Glutamatergic neuron (in vitro differentiated cells): ENCODE data around the gene RASL12. TPM values are rescaled to one million over a fixed set of nuclear protein-coding genes. Genes with fewer than 3 reads are reported as not detected.
A peak's percentile ranks its signal among the peaks of the same experiment; 100 is the strongest.
"Not testable (repeated sequence)": the region's sequence is repeated elsewhere in the genome, so short reads cannot be mapped to it uniquely, and the experiment has no call there.

Experiments
- DNase-seq: peaks from one replicate; pipeline ENCODE4 v3.0.0; 2022
- H3K27ac Mint-ChIP-seq: one replicate; pipeline ENCODE4 v1.8.0; 2020; ENCODE audit warnings: mild to moderate bottlenecking, mixed read lengths, inconsistent platforms; ENCODE audit not compliant: unreplicated experiment
- H3K27me3 Mint-ChIP-seq: one replicate; pipeline ENCODE4 v1.8.0; 2020; ENCODE audit warnings: mild to moderate bottlenecking, moderate library complexity, mixed read lengths, inconsistent platforms; ENCODE audit not compliant: unreplicated experiment
- H3K36me3 Mint-ChIP-seq: one replicate; pipeline ENCODE4 v1.8.0; 2020; ENCODE audit warnings: mild to moderate bottlenecking, mixed read lengths, inconsistent platforms; ENCODE audit not compliant: unreplicated experiment
- H3K4me1 Mint-ChIP-seq: one replicate; pipeline ENCODE4 v1.8.0; 2020; ENCODE audit warnings: mild to moderate bottlenecking, low read depth, mixed read lengths, inconsistent platforms; ENCODE audit not compliant: unreplicated experiment
- H3K4me3 Mint-ChIP-seq: one replicate; pipeline ENCODE4 v1.8.0; 2020; ENCODE audit warnings: mild to moderate bottlenecking, mixed read lengths, inconsistent platforms; ENCODE audit not compliant: unreplicated experiment
- H3K9me3 Mint-ChIP-seq: one replicate; pipeline ENCODE4 v1.8.0; 2020; ENCODE audit warnings: mild to moderate bottlenecking, moderate library complexity, mixed read lengths, inconsistent platforms; ENCODE audit not compliant: unreplicated experiment
- CTCF ChIP-seq: fragments of 200-600 bp; sonication (generic); IDR thresholded peaks from one replicate; pipeline ENCODE4 v1.5.0; 2021; ENCODE audit not compliant: partially characterized antibody, unreplicated experiment
- total RNA-seq: library from RNA; stranded (reverse); fragmentation: NEBNext Ultra II Directional; extraction: Animal tissue kit (Norgen Biotek cat#: 25700); gene quantifications from one replicate; pipeline ENCODE4 v1.2.1, GENCODE V29; 2021; ENCODE audit not compliant: unreplicated experiment

RASL12 gene
- total RNA-seq, 1 donor from 2014 or later: 0.44 TPM

DNA sequence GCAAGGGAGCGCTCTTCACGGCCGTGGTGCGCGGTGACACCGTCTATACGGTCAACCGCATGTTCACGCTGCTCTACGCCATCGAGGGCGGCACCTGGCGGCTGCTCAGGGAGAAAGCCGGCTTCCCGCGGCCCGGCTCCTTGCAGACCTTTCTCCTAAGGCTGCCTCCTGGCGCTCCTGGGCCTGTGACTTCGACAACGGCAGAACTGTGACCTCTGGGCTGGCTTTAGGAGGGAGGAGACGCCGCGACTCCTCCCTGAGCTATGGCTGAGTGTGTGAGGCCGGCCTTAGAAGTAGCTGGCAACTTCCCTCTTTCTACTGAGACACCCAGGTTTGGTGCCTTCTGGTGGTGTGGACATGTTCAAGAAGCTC lies 10.2 kb upstream of the RASL12 start:
- H3K27me3 Mint-ChIP-seq: peaks cover 7% of the 10 kb centered on the region
- no peak overlapping the region for H3K27ac Mint-ChIP-seq
- peaks cover 16% of the 10 kb centered on the region for H3K4me1 Mint-ChIP-seq
- peak; percentile 73 for DNase-seq
- no peaks in the 10 kb centered on the region for H3K36me3 Mint-ChIP-seq
- H3K4me3 Mint-ChIP-seq: no peak overlapping the region
- peak; percentile 22 for TF ChIP-seq CTCF
- H3K9me3 Mint-ChIP-seq: no peaks in the 10 kb centered on the region

GRCh38 chr15:65077291-65077980 lies 9.6 kb upstream of the RASL12 start:
- Mint-ChIP-seq H3K9me3 (no peaks in the 10 kb centered on the region), H3K36me3 (no peaks in the 10 kb centered on the region), H3K27me3 (peaks cover 7% of the 10 kb centered on the region), H3K4me1 (peaks cover 11% of the 10 kb centered on the region), H3K4me3 (no peak overlapping the region), H3K27ac (no peak overlapping the region)
- DNase-seq: no peak
- no peak for TF ChIP-seq CTCF

- Mint-ChIP-seq H3K36me3 (no peaks in the 10 kb centered on the region), H3K27ac (no peak within 1 kb of the TSS), H3K27me3 (peaks cover 7% of the 10 kb centered on the region), H3K4me3 (no peak within 1 kb of the TSS), H3K9me3 (no peaks in the 10 kb centered on the region), H3K4me1 (peaks cover 6% of the 10 kb centered on the region)
- TF ChIP-seq CTCF: no peak
- no peak for DNase-seq
These were observed 8.9 kb upstream of the RASL12 start, which contains the start of gene KBTBD13 for GRCh38 chr15:65076486-65077290. KBTBD13 (plus strand) TSS chr15:65076746; CDS start chr15:65076816, 70 bp downstream.

- not testable (repeated sequence) for H3K27me3 Mint-ChIP-seq
These were observed 8.0 kb upstream of the RASL12 start for GRCh38 chr15:65075607-65076395.

DNA sequence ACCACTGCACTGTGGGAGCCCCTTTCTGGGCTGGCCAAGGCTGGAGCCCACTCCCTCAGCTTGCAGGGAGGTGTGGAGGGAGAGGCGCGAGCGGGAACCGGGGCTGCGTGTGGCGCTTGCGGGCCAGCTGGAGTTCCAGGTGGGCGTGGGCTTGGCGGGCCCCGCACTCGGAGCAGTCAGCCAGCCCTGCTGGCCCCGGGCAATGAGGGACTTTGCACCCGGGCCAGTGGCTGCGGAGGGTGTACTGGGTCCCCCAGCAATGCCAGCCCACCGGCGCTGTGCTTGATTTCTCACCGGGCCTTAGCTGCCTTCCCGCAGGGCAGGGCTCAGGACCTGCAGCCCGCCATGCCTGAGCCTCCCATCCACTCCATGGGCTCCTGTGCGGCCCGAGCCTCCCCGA lies 7.2 kb upstream of the RASL12 start:
- not testable (repeated sequence) for H3K36me3 Mint-ChIP-seq, H3K27ac Mint-ChIP-seq, H3K27me3 Mint-ChIP-seq, H3K9me3 Mint-ChIP-seq, H3K4me1 Mint-ChIP-seq, H3K4me3 Mint-ChIP-seq, DNase-seq

More at GRCh38 chr15:65075607-65076395, 8.0 kb upstream of the RASL12 start:
- H3K27ac Mint-ChIP-seq, H3K9me3 Mint-ChIP-seq, H3K36me3 Mint-ChIP-seq, H3K4me3 Mint-ChIP-seq, H3K4me1 Mint-ChIP-seq, DNase-seq: not testable (repeated sequence)
